Coronary artery (tissue), 2 donors: ENCODE results near the gene NOD2.

Experiments used
- DNase-seq: peaks from one replicate; pipeline ENCODE4 v3.0.0-alpha.2; 2017; ENCODE audit warnings: low spot score
- H3K27ac ChIP-seq, 2 donors: fragments of 200-600 bp; sonication (generic); one replicate each; pipeline ENCODE4 v1.5.1; 2016 to 2019
- H3K4me3 ChIP-seq: fragments of 200-600 bp; sonication (generic); 2 replicates; pipeline ENCODE4 v1.5.1; 2016; ENCODE audit warnings: mild to moderate bottlenecking, moderate library complexity
- CTCF ChIP-seq: fragments of 200-600 bp; sonication (generic); IDR thresholded peaks from one replicate; pipeline ENCODE4 v1.5.1; 2019; ENCODE audit warnings: antibody characterized with exemption

Gene NOD2

GRCh38 chr16:50709061-50709684 lies 15.8 kb downstream of the NOD2 start:
- H3K27ac ChIP-seq = peak overlapping the region in 1 of 2 donors; percentile 27
- no peak for DNase-seq
- H3K4me3 ChIP-seq = no peak overlapping the region

GRCh38 chr16:50709980-50710379 lies 16.6 kb downstream of the NOD2 start:
- TF ChIP-seq CTCF = no peak
- Histone ChIP-seq H3K27ac (no peak overlapping the region), H3K4me3 (no peak overlapping the region)
- no peak for DNase-seq

More at GRCh38 chr16:50709061-50709684, 15.8 kb downstream of the NOD2 start:
- no peak for TF ChIP-seq CTCF

- Histone ChIP-seq H3K27ac (no peak overlapping the region), H3K4me3 (no peak overlapping the region)
- no peak for DNase-seq
- TF ChIP-seq CTCF = no peak
Observed at GRCh38 chr16:50711040-50711439, 17.6 kb downstream of the NOD2 start.

- no peak overlapping the region for H3K4me3 ChIP-seq
- H3K27ac ChIP-seq = peak overlapping the region in 1 of 2 donors; percentile 35
- DNase-seq = no peak
- TF ChIP-seq CTCF = no peak
Observed at GRCh38 chr16:50711862-50712559, 18.6 kb downstream of the NOD2 start.

GRCh38 chr16:50712560-50712898 lies 19.1 kb downstream of the NOD2 start:
- Histone ChIP-seq H3K27ac (peak overlapping the region in 1 of 2 donors; percentile 35), H3K4me3 (no peak overlapping the region)
- no peak for DNase-seq
- no peak for TF ChIP-seq CTCF

GRCh38 chr16:50712956-50713355 lies 19.6 kb downstream of the NOD2 start:
- H3K27ac ChIP-seq = no peak overlapping the region

More at GRCh38 chr16:50712956-50713355, 19.6 kb downstream of the NOD2 start:
- no peak overlapping the region for H3K4me3 ChIP-seq
- DNase-seq = no peak
- TF ChIP-seq CTCF = no peak
